MM.1S (cell line): Measurements from ENCODE around the gene RGPD8.
"Not testable (repeated sequence)": the region's sequence is repeated elsewhere in the genome, so short reads cannot be mapped to it uniquely, and the experiment has no call there.

Experiments
- EZH2 ChIP-seq: fragments of 300-600 bp; sonication (generic); optimal IDR thresholded peaks from 2 replicates; pipeline ENCODE3; 2017; ENCODE audit warnings: low read depth, mild to moderate bottlenecking, antibody characterized with exemption, low read length, mixed read lengths
- EZH2phosphoT487 ChIP-seq: fragments of 300-600 bp; sonication (generic); IDR thresholded peaks from 2 replicates; pipeline ENCODE4 v1.6.1; 2018; ENCODE audit warnings: antibody characterized with exemption, low read length
- TF ChIP-seq, protein P1 (sequence below): fragments of 300-600 bp; sonication (generic); IDR thresholded peaks from 2 replicates; pipeline ENCODE4 v1.5.1; 2016; ENCODE audit warnings: antibody characterized with exemption, low read length, mixed read lengths

DNA sequence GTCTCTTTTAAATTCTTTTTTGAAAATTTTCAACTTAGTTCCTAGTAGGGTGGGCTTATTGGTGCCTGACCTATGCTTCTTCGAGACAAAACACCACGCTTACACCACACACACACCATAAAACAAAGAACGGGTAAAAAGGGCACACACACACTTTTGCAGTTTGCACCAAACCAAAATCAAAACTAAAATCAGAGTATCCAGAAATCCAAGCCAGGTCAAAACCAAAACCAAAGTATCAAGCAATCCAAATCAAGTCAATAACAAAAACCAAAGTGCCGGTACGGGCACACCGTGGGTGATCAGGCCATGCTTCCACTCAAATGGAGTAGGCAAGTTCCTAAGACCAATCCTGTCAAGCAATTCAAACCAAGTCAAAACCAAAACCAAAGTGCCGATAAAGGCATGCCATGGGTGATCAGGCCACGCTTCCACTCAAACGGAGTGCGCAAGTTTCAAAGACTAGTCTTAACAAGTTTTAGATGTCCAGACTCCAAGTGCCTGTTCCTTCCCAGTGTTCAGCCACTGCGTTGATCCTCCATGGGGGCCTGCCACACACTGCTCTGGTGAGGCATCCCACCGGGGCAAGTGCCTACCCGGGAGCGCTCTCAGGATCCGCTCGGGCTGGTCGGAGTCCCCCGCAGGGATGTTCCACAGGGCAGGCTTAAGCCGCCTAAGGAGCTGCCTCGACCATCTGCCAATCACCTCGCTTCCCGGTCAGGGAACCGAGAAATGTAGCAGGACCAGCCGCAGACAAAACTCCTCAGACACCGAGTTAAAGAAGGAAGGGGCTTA is 80.4 kb downstream of the RGPD8 start:
- TF ChIP-seq, protein P1, sequence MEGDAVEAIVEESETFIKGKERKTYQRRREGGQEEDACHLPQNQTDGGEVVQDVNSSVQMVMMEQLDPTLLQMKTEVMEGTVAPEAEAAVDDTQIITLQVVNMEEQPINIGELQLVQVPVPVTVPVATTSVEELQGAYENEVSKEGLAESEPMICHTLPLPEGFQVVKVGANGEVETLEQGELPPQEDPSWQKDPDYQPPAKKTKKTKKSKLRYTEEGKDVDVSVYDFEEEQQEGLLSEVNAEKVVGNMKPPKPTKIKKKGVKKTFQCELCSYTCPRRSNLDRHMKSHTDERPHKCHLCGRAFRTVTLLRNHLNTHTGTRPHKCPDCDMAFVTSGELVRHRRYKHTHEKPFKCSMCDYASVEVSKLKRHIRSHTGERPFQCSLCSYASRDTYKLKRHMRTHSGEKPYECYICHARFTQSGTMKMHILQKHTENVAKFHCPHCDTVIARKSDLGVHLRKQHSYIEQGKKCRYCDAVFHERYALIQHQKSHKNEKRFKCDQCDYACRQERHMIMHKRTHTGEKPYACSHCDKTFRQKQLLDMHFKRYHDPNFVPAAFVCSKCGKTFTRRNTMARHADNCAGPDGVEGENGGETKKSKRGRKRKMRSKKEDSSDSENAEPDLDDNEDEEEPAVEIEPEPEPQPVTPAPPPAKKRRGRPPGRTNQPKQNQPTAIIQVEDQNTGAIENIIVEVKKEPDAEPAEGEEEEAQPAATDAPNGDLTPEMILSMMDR = not testable (repeated sequence)
- TF ChIP-seq EZH2phosphoT487, EZH2: not testable (repeated sequence)
